A673 (cell line): Measurements from ENCODE around the gene SLC2A13. TPM values are rescaled to one million over a fixed set of nuclear protein-coding genes. Genes with fewer than 3 reads are reported as not detected.

Experiments
- BruUV-seq: library from RNA; stranded (reverse); fragments of 400-500 nt; replicated peaks from 2 replicates; lab custom pipeline; 2021; lab: Mats Ljungman, UMichigan
- CTCF ChIA-PET: fragments of 300-600 bp; sonication (Branson Sonifier 250); formaldehyde crosslinking; loops from one replicate; lab custom pipeline; 2022; ENCODE audit warnings: antibody characterized with exemption; lab: Charles Lee
- POLR2A ChIA-PET: fragments of 300-600 bp; sonication (Branson Sonifier 250); formaldehyde crosslinking; loops from one replicate; lab custom pipeline; 2022; ENCODE audit warnings: antibody characterized with exemption; ENCODE audit not compliant: low non-redundant PET; lab: Charles Lee
- DNase-seq: peaks from one replicate; pipeline ENCODE4 v3.0.0-alpha.2; 2015; ENCODE audit warnings: low spot score
- H3K27ac ChIP-seq: fragments of 200-600 bp; sonication (generic); 2 replicates; pipeline ENCODE4 v1.5.1; 2016; ENCODE audit warnings: mixed run types, low read depth, mild to moderate bottlenecking, mixed read lengths, antibody characterized with exemption, low read length; ENCODE audit not compliant: poor library complexity, severe bottlenecking
- H3K27me3 ChIP-seq: fragments of 200-600 bp; sonication (generic); replicated peaks from 2 replicates; pipeline ENCODE4 v1.6.1; 2017; ENCODE audit warnings: mixed run types, low read depth, mild to moderate bottlenecking, mixed read lengths, antibody characterized with exemption, low read length; ENCODE audit not compliant: insufficient read depth, poor library complexity
- H3K36me3 ChIP-seq: fragments of 200-600 bp; sonication (generic); 2 replicates; pipeline ENCODE4 v1.6.1; 2016; ENCODE audit warnings: mixed run types, mild to moderate bottlenecking, mixed read lengths, antibody characterized with exemption, low read length; ENCODE audit not compliant: insufficient read depth, poor library complexity, severe bottlenecking
- H3K4me1 ChIP-seq: fragments of 200-600 bp; sonication (generic); 2 replicates; pipeline ENCODE4 v1.6.1; 2017; ENCODE audit warnings: mixed run types, mild to moderate bottlenecking, mixed read lengths, antibody characterized with exemption, low read length; ENCODE audit not compliant: insufficient read depth, poor library complexity, severe bottlenecking
- H3K4me3 ChIP-seq: fragments of 200-600 bp; sonication (generic); 2 replicates; pipeline ENCODE4 v1.5.1; 2016; ENCODE audit warnings: low read depth, mixed run types, mild to moderate bottlenecking, mixed read lengths, low read length; ENCODE audit not compliant: poor library complexity, severe bottlenecking
- H3K9me3 ChIP-seq: fragments of 200-600 bp; sonication (generic); 2 replicates; pipeline ENCODE4 v1.6.1; 2016; ENCODE audit warnings: mixed run types, low read depth, mild to moderate bottlenecking, mixed read lengths, antibody characterized with exemption, low read length; ENCODE audit not compliant: poor library complexity, severe bottlenecking
- EZH2 ChIP-seq: fragments of 200-600 bp; sonication (generic); IDR thresholded peaks from 2 replicates; pipeline ENCODE4 v1.6.1; 2017; ENCODE audit warnings: borderline replicate concordance, low read depth, mild to moderate bottlenecking, mixed read lengths, antibody characterized with exemption, low read length; ENCODE audit not compliant: poor library complexity, severe bottlenecking
- intact Hi-C: fragments of 100-400 bp; cut with micrococcal nuclease; formaldehyde crosslinking; loops from one replicate; pipeline ENCODE4 v1.10.0; 2022; ENCODE audit not compliant: unreplicated experiment
- total RNA-seq: library from RNA; stranded (reverse); gene quantifications from 2 replicates; pipeline ENCODE4 v1.2.3, GENCODE V29; 2021
- TF ChIP-seq, protein P1 (sequence below): fragments of 300-800, 200-600 bp; sonication (generic); conservative IDR thresholded peaks from 2 replicates; pipeline ENCODE4 v1.5.1; 2017; ENCODE audit warnings: low read depth, mild to moderate bottlenecking, antibody characterized with exemption, low read length, moderate library complexity, mixed read lengths

SLC2A13 gene
- total RNA-seq, 1 experiment from 2014 or later = 9.1 TPM

DNA sequence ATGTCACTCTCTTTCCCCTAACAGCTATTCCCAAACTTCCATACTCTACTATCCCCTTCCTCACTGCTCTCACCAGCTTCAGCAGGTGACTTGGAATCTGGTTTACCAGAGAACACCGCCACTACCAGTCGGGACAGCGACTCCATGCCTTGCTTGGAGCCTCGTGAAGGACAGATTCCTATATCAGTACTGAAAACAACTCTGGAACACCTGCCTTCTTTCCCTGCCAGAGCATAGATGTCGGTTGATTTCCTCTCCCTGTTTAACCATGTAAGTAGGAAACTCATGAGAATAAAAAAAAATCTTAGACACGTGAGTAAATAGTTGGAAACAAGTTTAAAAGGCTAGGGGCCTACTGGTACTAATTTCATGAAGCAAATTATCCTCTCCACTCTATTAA, 266.8 kb downstream of the SLC2A13 start:
- TF ChIP-seq EZH2 = no peak
- H3K4me1 ChIP-seq = no peaks in the 10 kb centered on the region
- intact Hi-C loops = loop anchor here (5.0 kb wide), 1 partner anchor 48 kb away; no protein-coding TSS in a partner anchor
- no TSS peak for BruUV-seq
- no peak overlapping the region for H3K4me3 ChIP-seq
- no peaks in the 10 kb centered on the region for H3K27me3 ChIP-seq
- ChIA-PET POLR2A (no interaction called here), CTCF (no interaction called here)
- no peak for DNase-seq
- H3K9me3 ChIP-seq = no peaks in the 10 kb centered on the region
- H3K27ac ChIP-seq = no peak overlapping the region
- no peaks in the 10 kb centered on the region for H3K36me3 ChIP-seq

DNA sequence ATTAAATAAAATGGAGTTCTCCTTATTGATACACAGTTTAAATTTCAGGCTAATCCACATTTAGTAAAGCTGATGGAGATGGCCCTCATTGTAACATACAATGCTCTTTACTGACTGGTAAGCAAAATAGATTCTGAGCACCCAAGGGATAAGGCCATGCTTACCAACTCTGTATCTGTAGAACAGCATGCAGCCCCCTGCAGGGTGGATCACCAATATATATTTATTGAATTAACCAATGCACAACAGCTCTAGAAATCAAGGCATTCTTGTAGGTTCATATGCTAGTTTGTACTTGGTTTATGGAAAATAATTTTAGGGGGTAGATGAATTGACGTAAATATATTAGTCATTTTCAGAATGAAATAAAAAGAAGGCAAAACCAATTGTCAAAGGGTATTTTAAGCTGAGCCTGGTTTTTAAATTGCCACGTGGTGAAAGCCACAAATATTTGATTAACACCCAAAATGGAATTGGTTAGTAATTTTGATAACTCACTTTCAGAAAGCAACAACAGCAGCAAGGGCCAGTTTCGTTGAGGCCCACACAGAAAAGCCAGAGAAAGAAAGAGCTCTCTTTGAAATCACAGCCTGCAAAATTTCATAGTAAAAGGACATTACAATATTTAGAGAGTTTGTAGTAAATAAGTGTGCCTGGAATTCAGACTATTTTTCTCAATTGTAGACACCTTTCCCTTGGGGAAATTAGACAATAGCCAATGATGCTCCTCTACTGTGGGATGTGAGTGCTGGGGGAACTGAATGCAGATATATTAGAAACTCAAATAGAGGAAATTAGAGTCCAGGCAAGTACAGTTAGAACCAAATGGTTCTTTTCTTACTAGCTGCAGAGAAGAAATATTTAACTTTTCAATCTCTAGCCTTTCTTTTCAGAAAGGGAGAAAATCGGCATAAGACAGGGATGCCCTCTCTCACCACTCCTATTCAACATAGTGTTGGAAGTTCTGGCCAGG, 270.1 kb downstream of the SLC2A13 start:
- ChIA-PET POLR2A (no interaction called here), CTCF (no interaction called here)
- Histone ChIP-seq H3K4me1 (no peaks in the 10 kb centered on the region), H3K27ac (no peak overlapping the region), H3K4me3 (no peak overlapping the region), H3K27me3 (no peaks in the 10 kb centered on the region), H3K9me3 (no peaks in the 10 kb centered on the region), H3K36me3 (no peaks in the 10 kb centered on the region)
- no TSS peak for BruUV-seq
- TF ChIP-seq, protein P1, sequence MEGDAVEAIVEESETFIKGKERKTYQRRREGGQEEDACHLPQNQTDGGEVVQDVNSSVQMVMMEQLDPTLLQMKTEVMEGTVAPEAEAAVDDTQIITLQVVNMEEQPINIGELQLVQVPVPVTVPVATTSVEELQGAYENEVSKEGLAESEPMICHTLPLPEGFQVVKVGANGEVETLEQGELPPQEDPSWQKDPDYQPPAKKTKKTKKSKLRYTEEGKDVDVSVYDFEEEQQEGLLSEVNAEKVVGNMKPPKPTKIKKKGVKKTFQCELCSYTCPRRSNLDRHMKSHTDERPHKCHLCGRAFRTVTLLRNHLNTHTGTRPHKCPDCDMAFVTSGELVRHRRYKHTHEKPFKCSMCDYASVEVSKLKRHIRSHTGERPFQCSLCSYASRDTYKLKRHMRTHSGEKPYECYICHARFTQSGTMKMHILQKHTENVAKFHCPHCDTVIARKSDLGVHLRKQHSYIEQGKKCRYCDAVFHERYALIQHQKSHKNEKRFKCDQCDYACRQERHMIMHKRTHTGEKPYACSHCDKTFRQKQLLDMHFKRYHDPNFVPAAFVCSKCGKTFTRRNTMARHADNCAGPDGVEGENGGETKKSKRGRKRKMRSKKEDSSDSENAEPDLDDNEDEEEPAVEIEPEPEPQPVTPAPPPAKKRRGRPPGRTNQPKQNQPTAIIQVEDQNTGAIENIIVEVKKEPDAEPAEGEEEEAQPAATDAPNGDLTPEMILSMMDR = no peak
- TF ChIP-seq EZH2 = no peak
- DNase-seq = no peak
- intact Hi-C loops = loop anchor here (5.0 kb wide), 1 partner anchor 51 kb away; no protein-coding TSS in a partner anchor

DNA sequence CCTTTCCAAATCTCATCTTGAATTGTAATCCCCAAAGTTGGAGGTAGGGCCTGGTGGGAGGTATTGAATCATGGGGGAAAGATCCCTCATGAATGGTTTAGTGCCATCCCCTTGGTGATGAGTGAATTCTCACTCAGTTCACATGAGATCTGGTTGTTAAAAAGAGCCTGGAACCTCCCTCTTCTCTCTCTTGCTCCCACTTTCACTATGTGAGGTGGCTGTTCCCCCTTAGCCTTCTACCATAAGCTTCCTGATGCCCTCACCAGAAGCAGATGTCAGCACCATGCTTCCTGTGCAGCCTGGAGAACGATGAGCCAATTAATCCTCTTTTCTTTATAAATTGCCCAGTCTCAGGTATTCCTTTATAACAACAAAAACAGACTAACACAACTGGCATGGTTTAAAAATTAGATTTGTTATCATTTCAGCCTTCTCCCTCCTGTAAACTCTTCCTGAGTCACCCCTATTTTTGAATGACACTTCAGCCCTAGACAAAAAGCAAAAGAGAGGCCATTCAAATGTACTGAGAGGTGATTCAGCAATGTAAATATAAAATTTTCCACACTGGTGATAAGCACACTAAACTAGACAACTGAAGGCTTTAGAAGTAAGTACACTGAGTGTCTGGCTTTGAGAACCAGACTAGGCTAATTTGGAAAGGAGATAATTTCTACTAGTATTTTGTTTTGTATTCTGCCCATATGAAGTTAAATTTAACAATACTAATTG, 274.1 kb downstream of the SLC2A13 start:
- Histone ChIP-seq H3K27ac (no peak overlapping the region), H3K9me3 (no peaks in the 10 kb centered on the region), H3K36me3 (no peaks in the 10 kb centered on the region), H3K27me3 (no peaks in the 10 kb centered on the region), H3K4me1 (no peaks in the 10 kb centered on the region), H3K4me3 (no peak overlapping the region)
- no TSS peak for BruUV-seq
- ChIA-PET CTCF (no interaction called here), POLR2A (no interaction called here)
- DNase-seq = no peak
- TF ChIP-seq, protein P1 = no peak
- no peak for TF ChIP-seq EZH2
- intact Hi-C loops = no loop called here
